Subcutaneous abdominal adipose tissue (tissue), 5 donors: ENCODE measurements around the gene EGFR.

Experiments used
- H3K27ac ChIP-seq: one replicate; pipeline ENCODE4 v1.7.0; 2013; ENCODE audit warnings: low read depth, mild to moderate bottlenecking, inconsistent platforms, low read length, moderate library complexity
- H3K27me3 ChIP-seq, 5 donors: one replicate each; pipeline ENCODE4 v1.7.0; 2013; ENCODE audit warnings: low read length in 5 of 5, inconsistent platforms in 1 of 5; ENCODE audit not compliant: control insufficient read depth in 5 of 5, insufficient read depth in 4 of 5
- H3K36me3 ChIP-seq, 5 donors: one replicate each; pipeline ENCODE4 v1.7.0; 2013; ENCODE audit warnings: low read length in 5 of 5; ENCODE audit not compliant: control insufficient read depth in 5 of 5, insufficient read depth in 5 of 5
- H3K4me1 ChIP-seq, 5 donors: one replicate each; pipeline ENCODE4 v1.7.0; 2013; ENCODE audit warnings: low read length in 5 of 5, mild to moderate bottlenecking in 3 of 5, moderate library complexity in 1 of 5; ENCODE audit not compliant: control insufficient read depth in 5 of 5, insufficient read depth in 5 of 5
- H3K4me3 ChIP-seq, 5 donors: one replicate each; pipeline ENCODE4 v1.7.0; 2013; ENCODE audit warnings: low read length in 5 of 5, low read depth in 1 of 5
- H3K9ac ChIP-seq, 5 donors: one replicate each; pipeline ENCODE4 v1.7.0; 2013; ENCODE audit warnings: low read length in 5 of 5, mild to moderate bottlenecking in 4 of 5, moderate library complexity in 3 of 5
- H3K9me3 ChIP-seq, 5 donors: one replicate each; pipeline ENCODE4 v1.7.0; 2013; ENCODE audit warnings: low read length in 5 of 5; ENCODE audit not compliant: control insufficient read depth in 5 of 5
- donor health status: healthy.
- donor health status: healthy.
- donor health status: healthy.
- donor health status: healthy.
- donor health status: healthy.

Gene EGFR

DNA sequence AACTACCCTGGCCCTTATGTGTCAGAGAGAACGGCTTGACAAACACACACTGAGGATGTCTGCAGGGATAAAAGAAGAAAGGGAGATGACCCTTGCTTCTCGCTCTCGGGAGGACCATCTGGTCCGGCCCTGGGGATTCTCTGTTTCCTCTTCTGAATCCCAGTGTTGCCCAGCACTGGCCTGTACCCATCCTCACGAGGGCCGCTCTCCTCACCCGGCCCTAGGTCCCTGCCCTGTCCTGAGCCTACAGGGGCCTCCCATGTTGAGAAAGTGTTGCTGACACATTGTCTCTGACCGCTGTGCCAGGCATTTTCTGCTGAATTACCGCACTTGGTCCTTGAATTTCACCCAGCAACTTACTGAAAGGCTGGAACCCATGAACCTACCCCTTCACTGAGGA lies 174.4 kb downstream of the EGFR start:
- no peak overlapping the region for H3K4me3 ChIP-seq
- H3K9me3 ChIP-seq: no peaks in the 10 kb centered on the region
- H3K9ac ChIP-seq: no peak overlapping the region
- H3K36me3 ChIP-seq: peaks cover 2 to 32% (median 19%) of the 10 kb centered on the region in 5 donors
- H3K27ac ChIP-seq: peak overlapping the region; percentile 28
- no peaks in the 10 kb centered on the region for H3K27me3 ChIP-seq
- H3K4me1 ChIP-seq: peaks cover 0 to 37% (median 8%) of the 10 kb centered on the region in 5 donors

GRCh38 chr7:55194522-55194921 lies 175.7 kb downstream of the EGFR start:
- H3K27ac ChIP-seq: no peak overlapping the region
- no peak overlapping the region for H3K4me3 ChIP-seq
- peaks cover 8 to 44% (median 30%) of the 10 kb centered on the region in 5 donors for H3K36me3 ChIP-seq
- H3K27me3 ChIP-seq: no peaks in the 10 kb centered on the region
- H3K9ac ChIP-seq: no peak overlapping the region
- H3K9me3 ChIP-seq: no peaks in the 10 kb centered on the region
- H3K4me1 ChIP-seq: peaks cover 0 to 25% (median 0%) of the 10 kb centered on the region in 5 donors

DNA sequence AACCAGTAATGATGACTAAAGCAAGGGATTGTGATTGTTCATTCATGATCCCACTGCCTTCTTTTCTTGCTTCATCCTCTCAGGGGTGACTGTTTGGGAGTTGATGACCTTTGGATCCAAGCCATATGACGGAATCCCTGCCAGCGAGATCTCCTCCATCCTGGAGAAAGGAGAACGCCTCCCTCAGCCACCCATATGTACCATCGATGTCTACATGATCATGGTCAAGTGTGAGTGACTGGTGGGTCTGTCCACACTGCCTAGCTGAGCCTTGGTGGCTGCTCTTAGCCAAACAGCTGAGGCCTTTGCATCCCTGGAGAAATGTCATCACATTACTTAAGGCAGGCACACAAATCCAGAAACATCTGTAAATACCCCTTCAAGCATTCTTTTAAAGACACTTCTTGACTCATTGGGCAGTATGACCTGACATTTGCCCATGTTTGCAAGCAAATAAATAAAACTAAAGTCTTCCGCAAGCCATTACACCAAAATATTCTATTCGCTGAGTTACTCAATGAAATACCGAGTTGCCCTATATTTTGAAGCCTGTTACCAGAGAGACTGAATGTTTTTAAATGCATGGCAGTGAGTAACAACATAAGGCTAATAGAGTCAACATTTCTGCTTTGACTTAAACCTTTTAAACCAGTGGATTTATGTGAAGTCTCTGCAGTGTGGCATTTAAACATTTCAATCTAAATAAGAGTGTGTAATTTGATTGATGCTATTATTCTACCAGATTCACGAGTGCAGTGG lies 180.0 kb downstream of the EGFR start:
- Histone ChIP-seq H3K36me3 (peaks cover 22 to 61% (median 57%) of the 10 kb centered on the region in 5 donors), H3K27ac (no peak overlapping the region), H3K9me3 (no peaks in the 10 kb centered on the region), H3K9ac (no peak overlapping the region), H3K27me3 (no peaks in the 10 kb centered on the region), H3K4me3 (no peak overlapping the region), H3K4me1 (no peaks in the 10 kb centered on the region)

DNA sequence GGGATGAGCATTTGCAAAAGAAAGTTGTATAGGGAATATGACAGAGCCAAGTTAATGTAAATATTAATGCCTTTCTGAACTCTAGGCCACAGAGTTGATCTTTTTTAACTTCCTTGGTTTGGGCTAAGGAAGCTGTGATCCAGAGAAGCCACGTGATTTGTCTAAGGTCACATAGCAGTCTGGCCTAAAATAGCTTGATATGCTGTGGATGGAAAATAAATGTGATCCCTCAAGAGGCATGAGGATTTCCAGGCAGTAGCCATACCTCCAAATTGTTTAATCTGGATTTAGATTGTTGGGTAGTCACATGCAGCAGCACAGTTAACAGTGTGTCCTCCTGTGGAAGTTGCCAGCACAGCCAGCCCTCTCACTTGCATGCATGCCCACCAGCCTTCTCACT lies 180.6 kb downstream of the EGFR start:
- H3K36me3 ChIP-seq: peaks cover 24 to 65% (median 62%) of the 10 kb centered on the region in 5 donors
- no peaks in the 10 kb centered on the region for H3K4me1 ChIP-seq
- no peak overlapping the region for H3K9ac ChIP-seq
- no peak overlapping the region for H3K4me3 ChIP-seq
- H3K27me3 ChIP-seq: no peaks in the 10 kb centered on the region
- H3K27ac ChIP-seq: no peak overlapping the region
- no peaks in the 10 kb centered on the region for H3K9me3 ChIP-seq

DNA sequence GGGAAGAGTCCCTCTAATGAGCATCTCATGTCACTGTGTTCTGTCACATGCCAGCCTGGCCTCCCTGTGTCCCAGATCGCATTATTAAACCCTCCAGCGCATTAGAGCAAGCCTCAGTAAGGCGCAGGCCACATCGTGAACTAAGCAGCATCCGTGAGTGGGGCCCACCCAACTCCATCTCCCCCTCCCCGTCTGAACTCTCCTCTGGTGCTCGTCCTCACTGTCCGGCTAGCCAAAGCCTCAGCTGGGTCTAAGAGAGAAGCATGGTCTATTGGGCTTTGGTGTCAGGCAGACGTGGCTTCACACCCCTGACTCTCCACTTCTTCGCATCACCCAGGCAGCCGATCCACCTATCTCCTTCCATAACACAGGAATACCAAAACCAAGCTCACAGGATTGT lies 181.6 kb downstream of the EGFR start:
- H3K4me3 ChIP-seq: no peak overlapping the region
- peaks cover 24 to 69% (median 67%) of the 10 kb centered on the region in 5 donors for H3K36me3 ChIP-seq
- no peak overlapping the region for H3K27ac ChIP-seq
- H3K27me3 ChIP-seq: no peaks in the 10 kb centered on the region
- no peaks in the 10 kb centered on the region for H3K4me1 ChIP-seq
- H3K9ac ChIP-seq: no peak overlapping the region
- H3K9me3 ChIP-seq: no peaks in the 10 kb centered on the region

- H3K27me3 ChIP-seq: no peaks in the 10 kb centered on the region
- H3K4me3 ChIP-seq: no peak overlapping the region
- no peaks in the 10 kb centered on the region for H3K9me3 ChIP-seq
- no peaks in the 10 kb centered on the region for H3K4me1 ChIP-seq
- no peak overlapping the region for H3K9ac ChIP-seq
- H3K27ac ChIP-seq: no peak overlapping the region
- H3K36me3 ChIP-seq: peaks cover 34 to 88% (median 85%) of the 10 kb centered on the region in 5 donors
Measured at GRCh38 chr7:55202150-55202913, 183.5 kb downstream of the EGFR start.

- Histone ChIP-seq H3K4me3 (no peak overlapping the region), H3K9ac (no peak overlapping the region), H3K27me3 (no peaks in the 10 kb centered on the region), H3K9me3 (no peaks in the 10 kb centered on the region), H3K27ac (no peak overlapping the region), H3K36me3 (peaks cover 34 to 96% (median 92%) of the 10 kb centered on the region in 5 donors), H3K4me1 (no peaks in the 10 kb centered on the region)
Measured at GRCh38 chr7:55203300-55203699, 184.5 kb downstream of the EGFR start.

DNA sequence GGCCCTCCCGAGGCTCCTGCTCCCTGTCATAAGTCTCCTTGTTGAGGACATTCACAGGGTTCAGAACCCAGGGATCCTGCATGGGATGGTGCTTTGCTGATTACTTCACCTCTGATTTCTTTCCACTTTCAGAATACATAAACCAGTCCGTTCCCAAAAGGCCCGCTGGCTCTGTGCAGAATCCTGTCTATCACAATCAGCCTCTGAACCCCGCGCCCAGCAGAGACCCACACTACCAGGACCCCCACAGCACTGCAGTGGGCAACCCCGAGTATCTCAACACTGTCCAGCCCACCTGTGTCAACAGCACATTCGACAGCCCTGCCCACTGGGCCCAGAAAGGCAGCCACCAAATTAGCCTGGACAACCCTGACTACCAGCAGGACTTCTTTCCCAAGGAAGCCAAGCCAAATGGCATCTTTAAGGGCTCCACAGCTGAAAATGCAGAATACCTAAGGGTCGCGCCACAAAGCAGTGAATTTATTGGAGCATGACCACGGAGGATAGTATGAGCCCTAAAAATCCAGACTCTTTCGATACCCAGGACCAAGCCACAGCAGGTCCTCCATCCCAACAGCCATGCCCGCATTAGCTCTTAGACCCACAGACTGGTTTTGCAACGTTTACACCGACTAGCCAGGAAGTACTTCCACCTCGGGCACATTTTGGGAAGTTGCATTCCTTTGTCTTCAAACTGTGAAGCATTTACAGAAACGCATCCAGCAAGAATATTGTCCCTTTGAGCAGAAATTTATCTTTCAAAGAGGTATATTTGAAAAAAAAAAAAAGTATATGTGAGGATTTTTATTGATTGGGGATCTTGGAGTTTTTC lies 186.5 kb downstream of the EGFR start:
- Histone ChIP-seq H3K27ac (no peak overlapping the region), H3K36me3 (peaks cover 30 to 88% (median 80%) of the 10 kb centered on the region in 5 donors), H3K4me3 (no peak overlapping the region), H3K9ac (no peak overlapping the region), H3K27me3 (no peaks in the 10 kb centered on the region), H3K4me1 (peaks cover 0 to 2% (median 0%) of the 10 kb centered on the region in 5 donors), H3K9me3 (no peaks in the 10 kb centered on the region)

DNA sequence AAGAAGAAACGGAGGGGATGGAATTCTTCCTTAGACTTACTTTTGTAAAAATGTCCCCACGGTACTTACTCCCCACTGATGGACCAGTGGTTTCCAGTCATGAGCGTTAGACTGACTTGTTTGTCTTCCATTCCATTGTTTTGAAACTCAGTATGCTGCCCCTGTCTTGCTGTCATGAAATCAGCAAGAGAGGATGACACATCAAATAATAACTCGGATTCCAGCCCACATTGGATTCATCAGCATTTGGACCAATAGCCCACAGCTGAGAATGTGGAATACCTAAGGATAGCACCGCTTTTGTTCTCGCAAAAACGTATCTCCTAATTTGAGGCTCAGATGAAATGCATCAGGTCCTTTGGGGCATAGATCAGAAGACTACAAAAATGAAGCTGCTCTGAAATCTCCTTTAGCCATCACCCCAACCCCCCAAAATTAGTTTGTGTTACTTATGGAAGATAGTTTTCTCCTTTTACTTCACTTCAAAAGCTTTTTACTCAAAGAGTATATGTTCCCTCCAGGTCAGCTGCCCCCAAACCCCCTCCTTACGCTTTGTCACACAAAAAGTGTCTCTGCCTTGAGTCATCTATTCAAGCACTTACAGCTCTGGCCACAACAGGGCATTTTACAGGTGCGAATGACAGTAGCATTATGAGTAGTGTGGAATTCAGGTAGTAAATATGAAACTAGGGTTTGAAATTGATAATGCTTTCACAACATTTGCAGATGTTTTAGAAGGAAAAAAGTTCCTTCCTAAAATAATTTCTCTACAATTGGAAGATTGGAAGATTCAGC lies 187.6 kb downstream of the EGFR start:
- no peaks in the 10 kb centered on the region for H3K27me3 ChIP-seq
- H3K4me1 ChIP-seq: peaks cover 0 to 13% (median 0%) of the 10 kb centered on the region in 5 donors
- H3K9ac ChIP-seq: no peak overlapping the region
- no peaks in the 10 kb centered on the region for H3K9me3 ChIP-seq
- no peak overlapping the region for H3K4me3 ChIP-seq
- peaks cover 24 to 77% (median 69%) of the 10 kb centered on the region in 5 donors for H3K36me3 ChIP-seq
- no peak overlapping the region for H3K27ac ChIP-seq
